NT2/D1 (cell line): ENCODE results near the gene RGS16.
A peak's percentile ranks its signal among the peaks of the same experiment; 100 is the strongest.

Experiments used
- DNase-seq: peaks from one replicate; pipeline ENCODE4 v3.0.0-alpha.2; 2011; ENCODE audit warnings: low read depth, low spot score
- H3K27me3 ChIP-seq: 2 replicates; pipeline ENCODE4 v1.6.0; 2011; ENCODE audit warnings: mild to moderate bottlenecking; ENCODE audit not compliant: insufficient read length, insufficient read depth
- H3K36me3 ChIP-seq: 2 replicates; pipeline ENCODE4 v1.6.1; 2011; ENCODE audit warnings: mild to moderate bottlenecking, low read length, mixed read lengths; ENCODE audit not compliant: insufficient read depth, insufficient read length
- H3K4me1 ChIP-seq: 2 replicates; pipeline ENCODE4 v1.5.1; 2011; ENCODE audit not compliant: insufficient read depth, insufficient read length
- H3K4me3 ChIP-seq: 2 replicates; pipeline ENCODE4 v1.5.1; 2011; ENCODE audit warnings: low read depth; ENCODE audit not compliant: insufficient read length
- H3K9ac ChIP-seq: 2 replicates; pipeline ENCODE4 v1.6.0; 2011; ENCODE audit warnings: low read depth; ENCODE audit not compliant: insufficient read length
- H3K9me3 ChIP-seq: 2 replicates; pipeline ENCODE4 v1.5.1; 2011; ENCODE audit warnings: mild to moderate bottlenecking, low read length; ENCODE audit not compliant: insufficient read depth
- SUZ12 ChIP-seq: IDR thresholded peaks from 2 replicates; pipeline ENCODE4 v1.6.1; 2011; ENCODE audit not compliant: insufficient read length, insufficient read depth; ENCODE audit errors: extremely low read depth
- YY1 ChIP-seq: IDR thresholded peaks from 2 replicates; pipeline ENCODE4 v1.6.1; 2011; ENCODE audit not compliant: insufficient read length, insufficient read depth
- ZNF274 ChIP-seq: IDR thresholded peaks from 2 replicates; pipeline ENCODE4 v1.6.1; 2011; ENCODE audit warnings: mild to moderate bottlenecking, low read depth, low read length

The RGS16 gene

DNA sequence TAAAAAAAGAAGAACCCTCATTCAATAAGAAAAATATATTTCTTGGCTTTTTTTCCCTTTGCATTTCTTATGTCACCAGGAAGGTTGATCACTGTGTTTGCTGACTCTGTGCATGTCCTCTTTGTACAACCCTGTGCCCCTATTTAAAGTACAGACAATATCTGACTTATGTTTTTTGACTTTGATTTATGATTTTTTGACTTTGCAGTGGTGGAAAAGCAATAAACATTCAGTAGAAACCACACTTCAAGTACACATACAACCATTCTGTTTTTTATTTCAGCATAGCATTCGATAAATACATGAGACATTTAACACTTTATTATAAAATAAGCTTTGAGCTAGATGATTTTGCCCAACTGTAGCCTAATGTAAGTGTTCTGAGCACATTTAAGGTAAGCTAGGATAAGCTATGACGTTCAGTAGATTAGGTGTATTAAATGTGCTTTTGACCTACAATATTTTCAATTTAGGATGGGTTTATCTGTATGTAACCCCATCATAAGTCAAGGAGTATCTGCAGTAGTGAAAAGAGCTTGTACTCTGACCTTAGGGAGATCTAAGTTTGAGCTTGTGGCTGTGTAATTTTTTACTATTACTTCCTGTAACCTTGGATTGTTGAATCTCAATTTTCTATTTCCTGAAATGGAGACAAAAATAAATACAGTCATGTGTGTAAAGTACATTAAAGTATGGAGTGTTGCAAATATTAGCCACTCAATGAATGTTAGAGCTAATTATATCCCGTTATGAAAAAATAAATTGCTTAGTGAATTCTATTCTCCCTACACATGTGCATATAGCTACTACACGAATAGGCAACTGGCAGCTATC lies 16.3 kb downstream of the RGS16 start:
- Histone ChIP-seq H3K36me3 (no peaks in the 10 kb centered on the region), H3K4me3 (peak overlapping the region; percentile 52), H3K9me3 (no peaks in the 10 kb centered on the region), H3K27me3 (no peaks in the 10 kb centered on the region), H3K4me1 (peaks cover 4% of the 10 kb centered on the region), H3K9ac (no peak overlapping the region)
- TF ChIP-seq YY1, result no peak
- TF ChIP-seq SUZ12, result no peak
- DNase-seq, result no peak

DNA sequence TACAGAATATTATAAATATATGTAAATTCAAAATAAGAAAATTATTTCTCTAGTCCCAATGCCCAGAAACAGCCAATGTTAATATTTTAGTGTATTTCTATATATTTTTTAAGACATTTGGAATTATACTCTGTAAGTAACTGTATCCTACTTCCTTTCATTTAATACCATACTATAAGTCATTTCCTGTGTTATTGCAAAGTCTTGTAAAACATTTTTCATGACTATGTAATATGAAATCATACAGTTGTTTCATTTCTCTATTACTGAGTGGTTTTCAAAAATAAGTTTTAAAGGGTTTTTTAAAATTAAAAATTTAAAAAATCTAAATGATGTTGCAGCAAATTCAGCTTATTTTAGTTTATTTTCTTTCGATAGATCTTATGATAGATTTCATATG lies 17.1 kb downstream of the RGS16 start:
- Histone ChIP-seq H3K27me3 (no peaks in the 10 kb centered on the region), H3K9ac (no peak overlapping the region), H3K36me3 (no peaks in the 10 kb centered on the region), H3K9me3 (no peaks in the 10 kb centered on the region), H3K4me3 (no peak overlapping the region), H3K4me1 (peaks cover 4% of the 10 kb centered on the region)
- TF ChIP-seq ZNF274 (no peak), SUZ12 (no peak), YY1 (no peak)
- no peak for DNase-seq

DNA sequence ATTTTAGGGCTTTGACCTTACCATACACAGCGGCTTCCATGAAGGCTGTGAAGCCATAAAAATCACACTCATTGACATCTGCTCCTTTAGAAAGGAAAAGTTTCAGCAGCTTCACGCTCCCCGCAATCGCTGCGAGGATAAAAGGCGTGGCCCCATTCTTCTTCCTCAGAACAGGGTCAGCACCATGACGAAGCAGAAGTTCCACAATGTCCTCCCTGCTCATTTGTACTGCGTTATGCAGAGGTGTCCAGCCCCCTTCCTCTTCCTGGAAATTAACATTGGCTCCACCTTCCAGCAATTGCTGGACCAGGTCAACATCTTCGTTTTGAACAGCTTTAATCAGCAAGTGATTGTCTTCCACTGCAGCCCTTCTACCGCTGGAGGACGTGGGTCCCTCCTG lies 17.8 kb downstream of the RGS16 start:
- TF ChIP-seq YY1 (no peak), SUZ12 (no peak), ZNF274 (no peak)
- Histone ChIP-seq H3K4me3 (no peak overlapping the region), H3K36me3 (no peaks in the 10 kb centered on the region)

DNA sequence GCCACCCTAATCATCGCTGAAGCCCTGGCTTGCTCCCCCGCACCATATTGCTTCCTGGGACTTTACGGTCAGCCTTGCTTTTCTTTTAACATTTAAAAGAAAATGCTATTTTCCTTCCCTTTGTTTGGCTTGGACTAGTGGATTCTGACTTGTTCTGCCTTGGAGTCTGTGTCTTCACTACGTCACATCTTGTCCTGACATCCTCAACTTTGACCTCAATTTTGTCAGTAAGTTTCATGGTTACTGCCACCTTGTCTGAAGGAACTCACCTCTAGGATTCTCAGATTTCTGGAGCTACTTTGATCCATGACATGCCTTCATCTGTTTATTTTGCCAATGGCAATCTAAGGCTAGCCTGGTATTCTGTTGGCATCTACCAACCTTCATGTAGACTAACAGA lies 19.4 kb downstream of the RGS16 start:
- Histone ChIP-seq H3K27me3 (no peaks in the 10 kb centered on the region), H3K36me3 (peaks cover 5% of the 10 kb centered on the region), H3K4me3 (no peak overlapping the region), H3K9me3 (no peaks in the 10 kb centered on the region), H3K4me1 (peaks cover 4% of the 10 kb centered on the region), H3K9ac (no peak overlapping the region)
- no peak for DNase-seq
- TF ChIP-seq ZNF274, result no peak
- no peak for TF ChIP-seq SUZ12
- TF ChIP-seq YY1, result no peak

More for the DNA sequence above, 17.8 kb downstream of the RGS16 start:
- H3K9me3 ChIP-seq, result no peaks in the 10 kb centered on the region
- H3K4me1 ChIP-seq, result peaks cover 4% of the 10 kb centered on the region
- no peak for DNase-seq
- H3K9ac ChIP-seq, result no peak overlapping the region
- no peaks in the 10 kb centered on the region for H3K27me3 ChIP-seq

DNA sequence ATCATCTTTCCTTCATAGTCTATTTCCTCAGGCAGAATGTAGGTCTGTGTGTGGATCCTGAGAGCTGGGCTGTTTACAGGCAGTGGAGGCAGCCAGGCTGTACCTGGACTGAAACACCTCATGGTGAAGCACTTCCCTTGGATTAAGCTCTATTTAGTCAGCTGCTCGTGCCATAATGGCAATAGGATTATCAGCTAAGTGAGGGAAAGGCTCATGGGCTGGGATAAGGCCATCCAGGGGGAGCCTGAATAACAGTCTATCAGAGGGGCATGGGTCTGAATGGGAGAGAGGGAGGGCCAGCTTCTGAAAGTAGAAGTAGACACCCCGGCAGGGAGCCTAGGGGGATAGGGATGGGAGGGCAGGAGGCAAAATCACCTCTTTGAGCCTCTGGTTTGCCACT lies 23.5 kb downstream of the RGS16 start:
- DNase-seq, result no peak
- H3K27me3 ChIP-seq, result no peaks in the 10 kb centered on the region
- no peaks in the 10 kb centered on the region for H3K9me3 ChIP-seq
- H3K4me3 ChIP-seq, result no peak overlapping the region
- peaks cover 5% of the 10 kb centered on the region for H3K36me3 ChIP-seq
- H3K4me1 ChIP-seq, result no peaks in the 10 kb centered on the region
- TF ChIP-seq SUZ12 (no peak), YY1 (no peak), ZNF274 (no peak)
- no peak overlapping the region for H3K9ac ChIP-seq

DNA sequence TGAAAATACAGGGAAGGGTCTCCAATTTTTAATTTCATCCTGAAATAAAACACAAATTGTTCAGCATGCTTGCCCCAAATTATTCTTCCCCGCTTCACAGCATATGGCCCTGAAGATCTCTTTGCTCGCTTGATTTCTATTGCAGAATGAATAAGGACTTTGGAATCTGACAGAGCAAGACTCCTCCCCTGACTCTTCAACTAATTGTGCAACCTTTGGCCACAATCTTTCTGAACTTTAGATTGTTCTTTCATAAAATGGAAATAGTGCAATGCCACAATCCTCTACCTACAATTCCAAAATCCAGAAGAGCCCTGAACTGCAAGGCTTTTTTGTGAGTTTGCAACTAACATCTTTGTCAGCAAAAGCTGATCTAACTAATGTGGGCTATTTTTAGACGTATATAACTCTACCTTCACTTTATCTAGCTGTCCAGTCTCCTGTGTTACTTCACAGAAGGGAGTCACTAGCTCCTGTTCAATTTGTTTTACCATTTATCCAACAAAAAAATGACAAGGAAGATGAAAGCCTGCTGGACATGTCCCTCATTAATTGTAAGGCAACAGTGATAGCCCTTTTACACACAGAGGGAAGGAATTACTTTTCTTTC lies 28.5 kb downstream of the RGS16 start:
- Histone ChIP-seq H3K9ac (no peak overlapping the region), H3K9me3 (no peaks in the 10 kb centered on the region), H3K27me3 (no peaks in the 10 kb centered on the region), H3K36me3 (peaks cover 5% of the 10 kb centered on the region), H3K4me1 (no peaks in the 10 kb centered on the region), H3K4me3 (no peak overlapping the region)
- DNase-seq, result no peak
- TF ChIP-seq ZNF274 (no peak), YY1 (no peak), SUZ12 (no peak)

DNA sequence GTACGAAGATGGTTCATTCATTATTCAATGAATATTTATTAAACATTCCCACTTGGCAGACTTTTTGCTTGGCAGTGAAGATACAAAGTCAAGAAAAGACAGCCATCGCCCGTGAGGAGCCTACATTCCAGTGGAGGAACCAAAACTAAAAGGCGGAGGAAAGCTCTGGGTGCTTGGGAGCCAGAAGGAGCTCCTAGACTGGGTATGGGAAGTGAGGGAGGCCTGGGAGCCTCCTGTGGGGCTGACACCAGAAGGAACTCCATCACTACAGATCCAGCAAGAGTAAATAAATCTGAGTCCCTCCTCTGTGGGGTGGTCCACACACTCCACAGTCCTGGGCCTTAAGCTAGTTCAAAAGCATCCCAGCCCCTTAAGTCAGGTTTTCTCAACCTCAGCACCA lies 30.0 kb downstream of the RGS16 start:
- Histone ChIP-seq H3K4me1 (no peaks in the 10 kb centered on the region), H3K9me3 (no peaks in the 10 kb centered on the region), H3K9ac (no peak overlapping the region), H3K4me3 (no peak overlapping the region), H3K27me3 (no peaks in the 10 kb centered on the region), H3K36me3 (no peaks in the 10 kb centered on the region)
- no peak for DNase-seq
- TF ChIP-seq SUZ12 (no peak), ZNF274 (no peak), YY1 (no peak)
